Loucy (cell line): Measurements from ENCODE around the gene STK39.

Source experiments
- H2AFZ ChIP-seq: fragments of 200-600 bp; sonication (generic); 2 replicates; pipeline ENCODE4 v1.6.0; 2016; ENCODE audit warnings: antibody characterized with exemption, mild to moderate bottlenecking, low read length, moderate library complexity
- H3F3A ChIP-seq: fragments of 200-600 bp; 2 replicates; pipeline ENCODE4 v1.6.0; 2016; ENCODE audit warnings: antibody characterized with exemption, low read depth, mild to moderate bottlenecking
- H3K27me3 ChIP-seq: fragments of 200-600 bp; sonication (generic); 2 replicates; pipeline ENCODE4 v1.6.1; 2014; ENCODE audit warnings: low read length, mild to moderate bottlenecking; ENCODE audit not compliant: insufficient read depth, poor library complexity, severe bottlenecking
- H3K36me3 ChIP-seq: fragments of 200-600 bp; sonication (generic); 2 replicates; pipeline ENCODE4 v1.6.1; 2016; ENCODE audit warnings: low read length; ENCODE audit not compliant: insufficient read depth
- H3K4me1 ChIP-seq: fragments of 200-600 bp; sonication (generic); 2 replicates; pipeline ENCODE4 v1.5.1; 2014; ENCODE audit warnings: low read length, mild to moderate bottlenecking; ENCODE audit not compliant: insufficient read depth, poor library complexity, severe bottlenecking
- H3K4me2 ChIP-seq: fragments of 200-600 bp; sonication (generic); 2 replicates; pipeline ENCODE4 v1.6.0; 2014; ENCODE audit warnings: antibody characterized with exemption, low read length, low read depth, mild to moderate bottlenecking; ENCODE audit not compliant: poor library complexity, severe bottlenecking
- H3K4me3 ChIP-seq: fragments of 200-600 bp; sonication (generic); 2 replicates; pipeline ENCODE4 v1.5.1; 2014; ENCODE audit warnings: low read length, mild to moderate bottlenecking, mixed read lengths; ENCODE audit not compliant: poor library complexity, severe bottlenecking
- H3K79me2 ChIP-seq: fragments of 200-600 bp; sonication (generic); 2 replicates; pipeline ENCODE4 v1.6.1; 2014; ENCODE audit warnings: low read length; ENCODE audit not compliant: insufficient read depth
- H3K9ac ChIP-seq: fragments of 200-600 bp; sonication (generic); 2 replicates; pipeline ENCODE4 v1.6.0; 2014; ENCODE audit warnings: mild to moderate bottlenecking, low read depth, low read length, moderate library complexity; ENCODE audit not compliant: poor library complexity, severe bottlenecking
- H3K9me2 ChIP-seq: fragments of 200-600 bp; sonication (generic); replicated peaks from 2 replicates; pipeline ENCODE4 v1.6.1; 2016; ENCODE audit warnings: low read depth, low read length, mixed read lengths
- H3K9me3 ChIP-seq: fragments of 200-600 bp; sonication (generic); 2 replicates; pipeline ENCODE4 v1.6.1; 2014; ENCODE audit warnings: mild to moderate bottlenecking, antibody characterized with exemption, low read length, low read depth; ENCODE audit not compliant: insufficient read depth
- H4K20me1 ChIP-seq: fragments of 200-600 bp; sonication (generic); 2 replicates; pipeline ENCODE4 v1.6.0; 2014; ENCODE audit warnings: antibody characterized with exemption, low read length, mild to moderate bottlenecking; ENCODE audit not compliant: insufficient read depth, poor library complexity, severe bottlenecking
- EZH2phosphoT487 ChIP-seq: fragments of 200-600 bp; IDR thresholded peaks from 2 replicates; pipeline ENCODE4 v1.6.1; 2018; ENCODE audit warnings: antibody characterized with exemption, mild to moderate bottlenecking, moderate library complexity, borderline replicate concordance
- TF ChIP-seq, protein P1 (sequence below): fragments of 200-600 bp; sonication (generic); conservative IDR thresholded peaks from 2 replicates; pipeline ENCODE4 v1.5.1; 2014; ENCODE audit warnings: mild to moderate bottlenecking, antibody characterized with exemption, low read length

The STK39 gene

DNA sequence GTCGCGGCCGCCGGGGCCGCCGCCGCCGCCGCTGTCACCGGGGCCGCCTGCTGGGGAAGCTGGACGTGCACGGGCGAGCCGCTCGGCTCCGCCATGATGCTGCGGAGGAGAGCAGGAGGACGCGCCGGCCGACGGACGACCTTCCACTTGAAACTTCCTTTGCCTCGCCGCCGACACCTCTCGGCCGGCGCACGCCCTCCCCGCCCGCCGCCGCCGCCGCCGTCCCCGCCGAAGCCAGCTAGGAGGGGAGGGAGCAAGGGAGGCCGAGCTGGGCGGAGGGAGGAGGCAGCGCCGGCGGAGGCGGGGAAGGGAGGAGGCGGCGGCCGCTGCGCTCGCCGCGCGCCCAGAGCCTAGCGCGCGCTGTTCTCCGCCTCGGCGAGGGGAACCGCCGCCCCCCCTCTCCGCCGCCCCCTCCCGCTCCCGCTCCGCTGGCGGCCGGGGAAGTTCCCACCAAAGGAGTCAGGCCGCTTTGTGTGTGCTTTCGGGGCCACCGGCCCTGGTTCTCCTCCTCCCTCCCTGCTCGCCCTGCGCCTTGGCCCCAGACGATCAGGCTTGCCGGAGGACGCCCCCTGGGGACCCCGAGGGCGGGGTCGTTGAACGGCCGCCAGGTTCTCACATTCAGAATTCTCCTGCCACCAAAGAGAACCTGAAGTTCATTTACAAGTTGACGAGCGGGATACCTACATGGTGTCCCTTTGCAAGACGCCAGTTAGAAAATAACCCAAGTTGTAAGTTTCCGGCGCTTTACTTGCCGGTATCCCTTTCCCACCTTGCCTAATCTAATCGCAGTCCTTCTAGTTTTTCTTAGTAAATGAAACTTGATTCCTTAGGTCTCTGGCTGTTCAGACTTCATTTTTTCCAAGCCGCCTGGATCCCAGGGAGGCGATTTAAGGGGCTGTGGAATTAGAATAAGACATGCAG is at the start of gene STK39:
STK39 (minus strand) TSS at position 255 of the 921 bp plus-strand sequence; CDS start at position 95, 160 bp downstream.
- Histone ChIP-seq H3K4me1 (peaks cover 34% of the 10 kb centered on the region), H3K9me2 (no peaks in the 10 kb centered on the region)

DNA sequence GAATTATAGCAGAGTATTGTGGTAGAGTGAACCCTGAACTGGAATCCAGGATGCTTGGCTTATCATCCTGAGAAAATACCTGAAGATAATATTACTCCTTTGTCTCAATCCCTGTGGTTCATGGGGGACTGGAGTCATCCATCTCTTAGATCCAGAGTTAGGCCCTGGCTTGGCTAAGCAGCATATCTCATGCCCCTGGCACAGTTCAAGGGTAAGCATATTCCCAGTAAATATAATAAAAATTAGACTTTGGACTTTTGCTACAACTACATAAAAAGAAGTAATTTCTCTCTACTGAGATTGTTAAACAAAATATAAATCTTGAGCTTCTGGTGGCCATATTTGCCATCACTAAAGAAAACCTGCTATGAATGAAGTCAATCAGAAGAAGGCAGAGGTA is 47.7 kb upstream of the STK39 start:
- Histone ChIP-seq H3K9me3 (no peaks in the 10 kb centered on the region), H3K27me3 (no peaks in the 10 kb centered on the region), H3K4me2 (no peak overlapping the region), H3K9ac (no peak overlapping the region), H3K4me3 (no peak overlapping the region), H3K36me3 (no peaks in the 10 kb centered on the region), H4K20me1 (no peaks in the 10 kb centered on the region), H3F3A (no peaks in the 10 kb centered on the region), H3K4me1 (no peaks in the 10 kb centered on the region), H3K79me2 (no peaks in the 10 kb centered on the region), H2AFZ (0 out of 2 replicates have a peak overlapping the region, but pooled peaks have one; percentile 10), H3K9me2 (no peaks in the 10 kb centered on the region)
- TF ChIP-seq, protein P1, sequence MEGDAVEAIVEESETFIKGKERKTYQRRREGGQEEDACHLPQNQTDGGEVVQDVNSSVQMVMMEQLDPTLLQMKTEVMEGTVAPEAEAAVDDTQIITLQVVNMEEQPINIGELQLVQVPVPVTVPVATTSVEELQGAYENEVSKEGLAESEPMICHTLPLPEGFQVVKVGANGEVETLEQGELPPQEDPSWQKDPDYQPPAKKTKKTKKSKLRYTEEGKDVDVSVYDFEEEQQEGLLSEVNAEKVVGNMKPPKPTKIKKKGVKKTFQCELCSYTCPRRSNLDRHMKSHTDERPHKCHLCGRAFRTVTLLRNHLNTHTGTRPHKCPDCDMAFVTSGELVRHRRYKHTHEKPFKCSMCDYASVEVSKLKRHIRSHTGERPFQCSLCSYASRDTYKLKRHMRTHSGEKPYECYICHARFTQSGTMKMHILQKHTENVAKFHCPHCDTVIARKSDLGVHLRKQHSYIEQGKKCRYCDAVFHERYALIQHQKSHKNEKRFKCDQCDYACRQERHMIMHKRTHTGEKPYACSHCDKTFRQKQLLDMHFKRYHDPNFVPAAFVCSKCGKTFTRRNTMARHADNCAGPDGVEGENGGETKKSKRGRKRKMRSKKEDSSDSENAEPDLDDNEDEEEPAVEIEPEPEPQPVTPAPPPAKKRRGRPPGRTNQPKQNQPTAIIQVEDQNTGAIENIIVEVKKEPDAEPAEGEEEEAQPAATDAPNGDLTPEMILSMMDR: no peak
- TF ChIP-seq EZH2phosphoT487: no peak

More for the DNA sequence above, at the start of gene STK39:
- Histone ChIP-seq H3K4me3 (peak within 1 kb of the TSS; percentile 94), H2AFZ (peak within 1 kb of the TSS; percentile 78), H3K36me3 (no peaks in the 10 kb centered on the region), H3K9me3 (no peaks in the 10 kb centered on the region), H3K27me3 (no peaks in the 10 kb centered on the region), H3K79me2 (peaks cover 41% of the 10 kb centered on the region), H4K20me1 (peaks cover 23% of the 10 kb centered on the region), H3F3A (no peaks in the 10 kb centered on the region), H3K4me2 (peak within 1 kb of the TSS; percentile 89), H3K9ac (peak within 1 kb of the TSS; percentile 90)
- TF ChIP-seq, protein P1: peak; percentile 30
- no peak for TF ChIP-seq EZH2phosphoT487

DNA sequence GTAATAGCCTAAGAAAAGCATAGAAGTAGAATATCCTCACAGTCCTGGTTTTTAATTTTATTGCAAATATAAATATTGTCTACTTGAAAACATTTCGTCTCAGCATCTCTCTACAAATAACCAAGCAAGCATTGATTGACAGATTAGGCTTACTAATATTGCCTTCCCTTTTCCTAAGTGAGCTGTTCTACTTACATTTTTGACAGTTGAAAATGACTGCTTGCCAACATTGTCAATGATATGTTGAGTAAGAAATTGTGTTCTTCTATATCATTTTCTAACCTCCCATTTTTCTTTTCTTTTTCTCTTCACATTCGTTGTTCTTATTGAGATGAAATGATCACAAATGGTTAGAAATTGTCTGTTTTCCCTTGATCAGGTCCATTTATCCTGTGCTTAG is 47.0 kb upstream of the STK39 start:
- Histone ChIP-seq H3K36me3 (no peaks in the 10 kb centered on the region), H3F3A (no peaks in the 10 kb centered on the region), H3K4me2 (no peak overlapping the region), H3K9ac (no peak overlapping the region), H3K4me3 (no peak overlapping the region), H3K79me2 (no peaks in the 10 kb centered on the region), H3K4me1 (no peaks in the 10 kb centered on the region), H3K9me3 (no peaks in the 10 kb centered on the region), H4K20me1 (no peaks in the 10 kb centered on the region), H3K9me2 (no peaks in the 10 kb centered on the region), H3K27me3 (no peaks in the 10 kb centered on the region), H2AFZ (no peak overlapping the region)
- TF ChIP-seq EZH2phosphoT487: no peak
- TF ChIP-seq, protein P1: no peak
